ENCODE results near the gene FAM184A. TPM values are rescaled to one million over a fixed set of nuclear protein-coding genes. Genes with fewer than 3 reads are reported as not detected.

The FAM184A gene
- total and polyA plus RNA-seq, 9 of the 15 experiments (the other 6 are each of a cell fraction or from before 2014, with no cell fraction given) = 6.4 to 18.7 (median 13.1) TPM

DNA sequence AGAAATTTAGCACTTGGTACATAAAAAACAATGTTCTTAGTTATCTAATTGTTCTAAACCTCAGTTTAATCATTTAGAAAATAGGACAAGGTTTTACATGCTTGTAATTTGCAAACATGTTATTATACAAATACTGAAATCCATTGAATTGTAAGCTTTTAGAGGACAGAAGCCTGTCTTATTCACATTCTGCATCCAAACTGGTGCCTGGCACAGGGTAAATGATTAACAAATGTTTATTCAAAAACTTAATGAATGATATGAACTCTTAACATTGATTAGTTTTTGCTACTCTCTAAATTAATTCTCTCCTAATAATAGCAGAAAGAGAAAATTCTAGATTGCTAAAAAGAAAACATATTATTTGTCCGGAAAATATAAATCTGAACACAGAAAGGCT, 85.1 kb downstream of the FAM184A start:
- Histone ChIP-seq H3K4me2 (ENCODE audit: insufficient read depth, low read length) (no peak overlapping the region), H4K20me1 (replicated peaks; ENCODE audit: control insufficient read depth, insufficient read depth, low read length) (no peaks in the 10 kb centered on the region), H2AFZ (ENCODE audit: low read depth, low read length) (no peak overlapping the region), H3K36me3 (ENCODE audit: control insufficient read depth, insufficient read depth, low read length) (no peaks in the 10 kb centered on the region; the same call in 2 of the 3 replicates), H3K9me3 (replicated peaks; ENCODE audit: control insufficient read depth, insufficient read depth, low read depth, low read length) (no peaks in the 10 kb centered on the region), H3K9ac (ENCODE audit: insufficient read depth in 1 of 2, low read depth in 2 of 2, low read length in 2 of 2) (no peak overlapping the region), H3K27ac (ENCODE audit: extremely low read depth, low read depth, low read length) (no peak overlapping the region), H3K9me1 (ENCODE audit: control insufficient read depth, insufficient read depth, low read length) (no peaks in the 10 kb centered on the region), H3K79me2 (ENCODE audit: control insufficient read depth, insufficient read depth, low read length) (no peaks in the 10 kb centered on the region), H3K4me1 (replicated peaks in 1 of 2; ENCODE audit: control insufficient read depth in 2 of 2, insufficient read depth in 2 of 2, low read length in 2 of 2) (no peaks in the 10 kb centered on the region), H3K4me3 (no peak overlapping the region), H3K27me3 (ENCODE audit: control insufficient read depth in 2 of 2, insufficient read depth in 2 of 2, low read length in 2 of 2) (no peaks in the 10 kb centered on the region)
- FAIRE-seq = no peak
- in situ Hi-C loops (cut with MboI) (no loop called here), intact Hi-C loops (cut with micrococcal nuclease) (no loop called here)
- DNase-seq (ENCODE audit: extremely low read depth in 1 of 4, low spot score in 3 of 4) = no peak
- ChIA-PET CTCF (ENCODE audit: low intra/inter-chr PET ratio) (no interaction called here), POLR2A (no interaction called here)
- BruUV-seq (replicated peaks) = no TSS peak
- 82% methylated on average over 1 of the region's 1 CpG for WGBS (ENCODE audit: insufficient coverage, low coverage, missing lambda C conversion rate)
- ATAC-seq = no peak
- TF ChIP-seq SETDB1 (IDR thresholded peaks at IDR 0.05; ENCODE audit: low read length) (no peak), ZNF121 (CRISPR knock-in tag; conservative IDR thresholded peaks at IDR 0.05) (no peak), KLF13 (tag; IDR thresholded peaks at IDR 0.05; ENCODE audit: borderline replicate concordance, low read depth) (no peak)
- TF ChIP-seq, protein P1, sequence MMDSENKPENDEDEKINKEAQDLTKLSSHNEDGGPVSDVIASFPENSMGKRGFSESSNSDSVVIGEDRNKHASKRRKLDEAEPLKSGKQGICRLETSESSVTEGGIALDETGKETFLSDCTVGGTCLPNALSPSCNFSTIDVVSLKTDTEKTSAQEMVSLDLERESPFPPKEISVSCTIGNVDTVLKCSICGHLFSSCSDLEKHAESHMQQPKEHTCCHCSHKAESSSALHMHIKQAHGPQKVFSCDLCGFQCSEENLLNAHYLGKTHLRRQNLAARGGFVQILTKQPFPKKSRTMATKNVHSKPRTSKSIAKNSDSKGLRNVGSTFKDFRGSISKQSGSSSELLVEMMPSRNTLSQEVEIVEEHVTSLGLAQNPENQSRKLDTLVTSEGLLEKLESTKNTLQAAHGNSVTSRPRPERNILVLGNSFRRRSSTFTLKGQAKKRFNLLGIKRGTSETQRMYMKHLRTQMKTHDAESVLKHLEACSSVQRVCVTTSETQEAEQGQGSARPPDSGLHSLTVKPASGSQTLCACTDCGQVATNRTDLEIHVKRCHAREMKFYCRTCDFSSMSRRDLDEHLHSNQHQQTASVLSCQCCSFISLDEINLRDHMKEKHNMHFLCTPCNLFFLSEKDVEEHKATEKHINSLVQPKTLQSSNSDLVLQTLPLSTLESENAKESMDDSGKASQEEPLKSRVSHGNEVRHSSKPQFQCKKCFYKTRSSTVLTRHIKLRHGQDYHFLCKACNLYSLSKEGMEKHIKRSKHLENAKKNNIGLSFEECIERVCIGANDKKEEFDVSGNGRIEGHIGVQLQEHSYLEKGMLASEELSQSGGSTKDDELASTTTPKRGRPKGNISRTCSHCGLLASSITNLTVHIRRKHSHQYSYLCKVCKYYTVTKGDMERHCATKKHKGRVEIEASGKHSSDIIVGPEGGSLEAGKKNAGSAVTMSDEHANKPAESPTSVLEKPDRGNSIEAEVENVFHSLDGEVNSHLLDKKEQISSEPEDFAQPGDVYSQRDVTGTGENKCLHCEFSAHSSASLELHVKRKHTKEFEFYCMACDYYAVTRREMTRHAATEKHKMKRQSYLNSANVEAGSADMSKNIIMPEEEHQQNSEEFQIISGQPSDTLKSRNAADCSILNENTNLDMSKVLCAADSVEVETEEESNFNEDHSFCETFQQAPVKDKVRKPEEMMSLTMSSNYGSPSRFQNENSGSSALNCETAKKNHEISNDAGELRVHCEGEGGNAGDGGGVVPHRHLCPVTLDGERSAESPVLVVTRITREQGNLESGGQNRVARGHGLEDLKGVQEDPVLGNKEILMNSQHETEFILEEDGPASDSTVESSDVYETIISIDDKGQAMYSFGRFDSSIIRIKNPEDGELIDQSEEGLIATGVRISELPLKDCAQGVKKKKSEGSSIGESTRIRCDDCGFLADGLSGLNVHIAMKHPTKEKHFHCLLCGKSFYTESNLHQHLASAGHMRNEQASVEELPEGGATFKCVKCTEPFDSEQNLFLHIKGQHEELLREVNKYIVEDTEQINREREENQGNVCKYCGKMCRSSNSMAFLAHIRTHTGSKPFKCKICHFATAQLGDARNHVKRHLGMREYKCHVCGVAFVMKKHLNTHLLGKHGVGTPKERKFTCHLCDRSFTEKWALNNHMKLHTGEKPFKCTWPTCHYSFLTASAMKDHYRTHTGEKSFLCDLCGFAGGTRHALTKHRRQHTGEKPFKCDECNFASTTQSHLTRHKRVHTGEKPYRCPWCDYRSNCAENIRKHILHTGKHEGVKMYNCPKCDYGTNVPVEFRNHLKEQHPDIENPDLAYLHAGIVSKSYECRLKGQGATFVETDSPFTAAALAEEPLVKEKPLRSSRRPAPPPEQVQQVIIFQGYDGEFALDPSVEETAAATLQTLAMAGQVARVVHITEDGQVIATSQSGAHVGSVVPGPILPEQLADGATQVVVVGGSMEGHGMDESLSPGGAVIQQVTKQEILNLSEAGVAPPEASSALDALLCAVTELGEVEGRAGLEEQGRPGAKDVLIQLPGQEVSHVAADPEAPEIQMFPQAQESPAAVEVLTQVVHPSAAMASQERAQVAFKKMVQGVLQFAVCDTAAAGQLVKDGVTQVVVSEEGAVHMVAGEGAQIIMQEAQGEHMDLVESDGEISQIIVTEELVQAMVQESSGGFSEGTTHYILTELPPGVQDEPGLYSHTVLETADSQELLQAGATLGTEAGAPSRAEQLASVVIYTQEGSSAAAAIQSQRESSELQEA (IDR thresholded peaks at IDR 0.05; ENCODE audit: low read depth) = no peak
- TF ChIP-seq, protein P2, sequence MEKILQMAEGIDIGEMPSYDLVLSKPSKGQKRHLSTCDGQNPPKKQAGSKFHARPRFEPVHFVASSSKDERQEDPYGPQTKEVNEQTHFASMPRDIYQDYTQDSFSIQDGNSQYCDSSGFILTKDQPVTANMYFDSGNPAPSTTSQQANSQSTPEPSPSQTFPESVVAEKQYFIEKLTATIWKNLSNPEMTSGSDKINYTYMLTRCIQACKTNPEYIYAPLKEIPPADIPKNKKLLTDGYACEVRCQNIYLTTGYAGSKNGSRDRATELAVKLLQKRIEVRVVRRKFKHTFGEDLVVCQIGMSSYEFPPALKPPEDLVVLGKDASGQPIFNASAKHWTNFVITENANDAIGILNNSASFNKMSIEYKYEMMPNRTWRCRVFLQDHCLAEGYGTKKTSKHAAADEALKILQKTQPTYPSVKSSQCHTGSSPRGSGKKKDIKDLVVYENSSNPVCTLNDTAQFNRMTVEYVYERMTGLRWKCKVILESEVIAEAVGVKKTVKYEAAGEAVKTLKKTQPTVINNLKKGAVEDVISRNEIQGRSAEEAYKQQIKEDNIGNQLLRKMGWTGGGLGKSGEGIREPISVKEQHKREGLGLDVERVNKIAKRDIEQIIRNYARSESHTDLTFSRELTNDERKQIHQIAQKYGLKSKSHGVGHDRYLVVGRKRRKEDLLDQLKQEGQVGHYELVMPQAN (IDR thresholded peaks at IDR 0.05; ENCODE audit: borderline replicate concordance) = no peak

Data from K562 (cell line).